GM12801 (cell line): ENCODE data around the gene AUTS2.

Experiments
- TF ChIP-seq, protein P1 (sequence below): IDR thresholded peaks from one replicate; pipeline ENCODE4 v1.5.1; 2011; ENCODE audit warnings: control low read depth; ENCODE audit not compliant: insufficient read length; ENCODE audit errors: extremely low read depth

AUTS2 gene

GRCh38 chr7:70377957-70378356 lies 779.7 kb downstream of the AUTS2 start:
- TF ChIP-seq, protein P1, sequence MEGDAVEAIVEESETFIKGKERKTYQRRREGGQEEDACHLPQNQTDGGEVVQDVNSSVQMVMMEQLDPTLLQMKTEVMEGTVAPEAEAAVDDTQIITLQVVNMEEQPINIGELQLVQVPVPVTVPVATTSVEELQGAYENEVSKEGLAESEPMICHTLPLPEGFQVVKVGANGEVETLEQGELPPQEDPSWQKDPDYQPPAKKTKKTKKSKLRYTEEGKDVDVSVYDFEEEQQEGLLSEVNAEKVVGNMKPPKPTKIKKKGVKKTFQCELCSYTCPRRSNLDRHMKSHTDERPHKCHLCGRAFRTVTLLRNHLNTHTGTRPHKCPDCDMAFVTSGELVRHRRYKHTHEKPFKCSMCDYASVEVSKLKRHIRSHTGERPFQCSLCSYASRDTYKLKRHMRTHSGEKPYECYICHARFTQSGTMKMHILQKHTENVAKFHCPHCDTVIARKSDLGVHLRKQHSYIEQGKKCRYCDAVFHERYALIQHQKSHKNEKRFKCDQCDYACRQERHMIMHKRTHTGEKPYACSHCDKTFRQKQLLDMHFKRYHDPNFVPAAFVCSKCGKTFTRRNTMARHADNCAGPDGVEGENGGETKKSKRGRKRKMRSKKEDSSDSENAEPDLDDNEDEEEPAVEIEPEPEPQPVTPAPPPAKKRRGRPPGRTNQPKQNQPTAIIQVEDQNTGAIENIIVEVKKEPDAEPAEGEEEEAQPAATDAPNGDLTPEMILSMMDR: no peak

DNA sequence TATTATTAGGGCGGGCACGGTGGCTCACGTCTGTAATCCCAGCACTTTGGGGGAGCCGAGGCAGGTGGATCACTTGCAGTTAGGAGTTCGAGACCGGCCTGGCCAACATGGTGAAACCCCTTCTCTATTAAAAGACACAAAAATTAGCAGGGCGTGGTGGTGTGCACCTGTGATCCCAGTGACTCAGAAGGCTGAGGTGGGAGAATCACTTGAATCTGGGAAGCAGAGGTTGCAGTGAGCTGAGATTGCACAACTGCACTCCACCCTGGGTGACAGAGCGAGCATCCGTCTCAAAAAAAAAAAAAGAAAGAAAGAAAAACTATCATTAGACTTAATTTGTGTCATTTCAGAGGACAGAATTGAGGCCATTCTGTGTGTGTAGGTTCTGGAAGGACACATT lies 780.9 kb downstream of the AUTS2 start:
- TF ChIP-seq, protein P1: no peak

- TF ChIP-seq, protein P1: no peak
Measured at GRCh38 chr7:70380421-70381015, 782.2 kb downstream of the AUTS2 start.

DNA sequence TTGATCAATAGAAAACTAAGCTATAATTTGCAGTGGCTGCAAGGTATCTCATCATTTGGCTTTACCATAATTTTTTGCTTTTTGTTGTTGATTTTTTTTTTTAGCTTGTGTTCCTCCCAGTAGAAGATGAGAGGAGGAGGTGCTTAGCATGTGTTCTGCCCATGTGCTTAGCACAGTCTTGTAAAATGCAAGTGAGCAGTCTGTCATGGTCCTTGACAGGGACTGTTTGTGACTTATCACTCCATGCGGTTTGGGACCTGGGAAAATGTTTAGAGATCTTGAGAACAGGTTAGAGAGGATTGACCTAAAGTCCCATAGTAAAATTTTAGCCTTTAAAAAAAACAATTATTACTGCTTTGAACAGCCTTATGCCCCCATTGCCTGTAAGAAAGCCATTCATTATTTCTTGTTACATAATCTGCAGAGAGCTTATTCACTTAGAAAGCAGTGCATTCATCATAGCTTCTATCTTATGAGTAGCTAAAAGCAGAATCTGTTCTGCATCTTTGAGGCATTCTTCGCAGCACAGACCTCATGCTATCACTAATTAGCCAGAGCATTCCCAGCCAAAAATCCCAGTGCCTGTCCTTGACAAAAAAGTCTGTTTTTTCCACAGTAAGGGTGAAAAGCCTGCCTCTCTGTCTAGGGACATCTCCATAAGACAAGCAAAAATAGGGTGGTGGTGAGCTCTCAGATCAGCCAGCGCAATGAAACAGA lies 784.9 kb downstream of the AUTS2 start:
- TF ChIP-seq, protein P1: no peak

DNA sequence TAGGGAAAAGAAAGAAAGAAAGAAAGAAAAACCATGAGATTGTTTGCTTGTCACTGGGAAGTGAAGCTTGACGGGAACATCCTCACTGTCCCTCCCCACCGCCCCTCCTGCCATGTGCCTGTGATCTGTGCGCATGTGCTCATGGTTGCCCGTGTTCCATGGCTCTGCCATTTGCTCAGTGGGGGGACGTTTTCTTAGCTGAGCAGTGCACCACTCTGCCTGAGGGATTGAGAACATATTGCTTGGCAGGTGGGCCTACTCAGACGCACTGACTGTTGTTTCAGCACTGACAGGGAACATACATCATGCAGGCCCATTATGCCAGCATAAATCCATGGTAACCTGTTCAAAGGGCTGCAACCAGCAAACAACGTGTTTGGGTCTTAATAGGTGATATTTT lies 785.7 kb downstream of the AUTS2 start:
- TF ChIP-seq, protein P1: no peak

DNA sequence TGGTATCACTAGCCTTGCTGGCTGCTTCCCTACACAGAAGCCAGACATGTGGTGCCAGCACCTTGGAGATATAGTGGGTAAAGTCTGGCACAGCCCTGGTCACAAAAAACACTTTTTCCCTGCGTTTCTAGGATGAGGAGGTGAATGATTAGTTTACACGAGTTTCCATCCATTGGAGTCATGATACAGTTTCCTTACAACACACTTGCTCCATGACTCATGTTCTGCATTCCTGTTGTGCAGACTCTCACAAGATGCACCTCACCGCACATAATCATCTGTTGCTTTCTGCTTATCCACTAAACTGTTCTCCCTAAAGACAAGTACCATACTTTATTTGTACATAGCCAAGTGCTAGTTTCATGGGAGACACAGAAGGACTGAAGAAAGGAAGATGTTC lies 786.6 kb downstream of the AUTS2 start:
- TF ChIP-seq, protein P1: no peak

- TF ChIP-seq, protein P1: no peak
Measured at GRCh38 chr7:70387217-70387616, 788.9 kb downstream of the AUTS2 start.
